Activated naive CD8-positive, alpha-beta T cell treated with anti-CD3 and anti-CD28 coated beads, Interleukin-2, amount 50 U/mL, for 24 hours (primary cell): ENCODE measurements around the gene NASP.

ENCODE experiments used
- ATAC-seq: fragments of 150-1000 bp; cut with Tn5 transposase; one replicate; pipeline ENCODE4 v1.10.0; 2021
- DNase-seq: peaks from one replicate; pipeline ENCODE4 v3.0.0; 2021
- H3K27ac Mint-ChIP-seq: one replicate; pipeline ENCODE4 v1.8.0; 2021; ENCODE audit warnings: mild to moderate bottlenecking, mixed read lengths
- H3K27me3 Mint-ChIP-seq: one replicate; pipeline ENCODE4 v1.8.0; 2021; ENCODE audit warnings: mixed read lengths
- H3K36me3 Mint-ChIP-seq: one replicate; pipeline ENCODE4 v1.8.0; 2021; ENCODE audit warnings: low read depth, mixed read lengths
- H3K4me1 Mint-ChIP-seq: one replicate; pipeline ENCODE4 v1.8.0; 2021; ENCODE audit warnings: mixed read lengths
- H3K4me3 Mint-ChIP-seq: one replicate; pipeline ENCODE4 v1.8.0; 2021; ENCODE audit warnings: mild to moderate bottlenecking, moderate library complexity, mixed read lengths
- H3K9me3 Mint-ChIP-seq: one replicate; pipeline ENCODE4 v1.8.0; 2021; ENCODE audit warnings: mixed read lengths

NASP gene

DNA sequence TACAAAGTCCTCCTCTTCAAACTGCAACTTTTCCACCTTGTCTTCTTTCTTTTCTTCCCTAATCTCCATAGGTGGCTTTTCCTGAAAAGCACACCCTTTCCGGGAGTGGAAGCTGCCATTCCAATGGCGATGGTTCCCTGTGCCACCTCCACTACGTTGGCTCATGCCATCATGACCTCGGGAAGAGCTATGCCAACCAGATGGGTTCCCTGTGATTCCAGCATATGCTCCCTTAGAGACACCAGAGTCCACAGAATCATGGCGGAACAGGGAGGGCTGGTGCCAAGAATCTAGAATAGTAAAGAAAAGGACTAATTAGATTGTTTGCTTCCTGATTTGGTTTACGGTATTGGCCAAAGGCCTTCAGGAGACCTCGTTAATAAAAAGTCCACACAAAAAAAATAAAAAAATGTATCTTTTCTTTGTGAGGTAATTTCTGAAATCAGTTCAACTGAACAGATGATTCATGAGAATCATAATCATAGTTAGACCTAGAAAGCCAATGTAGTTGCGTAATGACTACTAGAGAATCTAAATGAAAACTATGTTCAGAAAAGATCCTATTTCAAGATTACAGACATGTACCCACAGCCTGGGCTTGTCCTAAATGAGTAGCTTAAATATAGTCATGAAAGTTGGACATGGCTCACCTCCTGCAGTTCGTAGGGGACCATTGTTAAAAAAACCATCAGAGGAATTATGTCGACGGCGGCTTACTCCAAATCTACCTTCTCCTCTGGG lies 70.9 kb downstream of the NASP start:
- no peak overlapping the region for H3K27ac Mint-ChIP-seq
- no peak for DNase-seq
- peaks cover 61% of the 10 kb centered on the region for H3K36me3 Mint-ChIP-seq
- ATAC-seq, result peak; percentile 49
- H3K9me3 Mint-ChIP-seq, result no peaks in the 10 kb centered on the region
- no peaks in the 10 kb centered on the region for H3K27me3 Mint-ChIP-seq
- no peak overlapping the region for H3K4me3 Mint-ChIP-seq
- peaks cover 2% of the 10 kb centered on the region for H3K4me1 Mint-ChIP-seq

DNA sequence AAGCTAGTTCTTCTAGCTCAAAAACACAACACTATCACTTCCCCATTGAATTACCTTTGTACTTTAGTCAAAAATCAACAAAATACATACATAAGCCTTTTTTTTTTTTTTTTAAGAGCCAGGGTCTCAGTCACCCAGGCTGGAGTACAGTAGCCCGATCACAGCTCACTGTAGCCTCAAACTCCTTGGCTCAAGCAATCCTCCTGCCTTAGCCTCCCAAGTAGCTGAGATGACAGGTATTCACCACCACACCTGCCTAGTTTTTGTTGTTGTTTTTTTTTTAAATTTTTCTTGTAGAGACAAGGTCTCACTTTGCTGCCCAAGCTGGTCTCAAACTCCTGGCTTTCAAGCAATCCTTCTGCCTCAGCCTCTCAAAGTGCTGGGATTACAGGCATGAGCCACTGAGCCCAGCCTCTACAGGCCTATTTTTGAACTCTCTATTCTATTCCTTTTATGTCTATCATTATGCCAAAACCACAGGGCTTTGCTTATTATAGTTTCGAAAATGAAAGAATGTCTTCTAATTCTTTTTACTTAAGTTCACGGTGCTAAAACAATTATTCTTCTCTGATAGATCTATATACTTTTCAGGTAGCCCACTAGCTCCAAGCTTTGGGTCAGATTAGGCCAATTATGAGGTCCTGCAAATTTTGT lies 72.9 kb downstream of the NASP start:
- Mint-ChIP-seq H3K9me3 (no peaks in the 10 kb centered on the region), H3K27me3 (no peaks in the 10 kb centered on the region), H3K4me1 (peaks cover 2% of the 10 kb centered on the region), H3K4me3 (no peak overlapping the region), H3K36me3 (peaks cover 60% of the 10 kb centered on the region), H3K27ac (no peak overlapping the region)
- no peak for DNase-seq
- ATAC-seq, result no peak

DNA sequence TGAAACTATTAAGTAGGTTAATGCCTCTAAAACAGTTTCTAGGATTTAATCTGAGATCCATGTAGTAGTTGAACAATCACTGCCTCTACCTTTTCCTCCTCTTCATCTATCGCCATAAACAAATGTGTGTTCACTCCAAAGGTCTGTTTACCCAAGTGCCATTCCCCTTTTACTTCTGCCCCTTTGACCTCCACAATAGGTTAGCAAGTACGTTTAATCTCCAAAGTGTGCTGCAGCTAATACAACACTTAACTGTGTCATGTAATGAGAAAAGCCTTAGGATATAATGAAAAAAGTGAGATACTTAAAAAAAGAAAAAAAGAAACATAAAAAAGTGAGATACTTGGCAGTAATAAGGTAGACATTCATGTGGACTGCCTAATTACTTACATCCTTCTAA lies 74.3 kb downstream of the NASP start:
- H3K9me3 Mint-ChIP-seq, result no peaks in the 10 kb centered on the region
- no peaks in the 10 kb centered on the region for H3K27me3 Mint-ChIP-seq
- H3K27ac Mint-ChIP-seq, result no peak overlapping the region
- H3K36me3 Mint-ChIP-seq, result peaks cover 56% of the 10 kb centered on the region
- ATAC-seq (no peak), DNase-seq (no peak)
- H3K4me1 Mint-ChIP-seq, result peaks cover 5% of the 10 kb centered on the region
- no peak overlapping the region for H3K4me3 Mint-ChIP-seq

DNA sequence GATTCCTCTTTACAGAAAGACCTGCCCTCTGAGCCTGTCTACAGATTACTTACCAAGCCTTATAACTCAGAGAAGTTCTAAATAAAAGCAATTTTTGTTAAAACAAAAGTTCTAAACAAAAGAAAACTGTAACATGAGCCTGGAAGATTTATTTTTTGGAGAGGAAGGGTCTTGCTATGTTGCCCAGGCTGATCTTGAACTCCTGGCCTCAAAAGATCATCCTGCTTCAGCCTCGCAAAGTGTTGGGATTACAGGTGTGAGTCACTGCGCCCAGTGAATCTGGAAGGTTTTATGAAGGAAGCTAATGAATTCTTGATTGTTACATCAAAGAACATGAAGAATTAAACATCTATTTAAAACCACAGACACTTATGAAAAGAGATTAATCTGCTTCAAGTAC lies 75.4 kb downstream of the NASP start:
- Mint-ChIP-seq H3K27ac (no peak overlapping the region), H3K27me3 (no peaks in the 10 kb centered on the region), H3K4me3 (no peak overlapping the region), H3K4me1 (peaks cover 8% of the 10 kb centered on the region), H3K36me3 (peaks cover 57% of the 10 kb centered on the region), H3K9me3 (no peaks in the 10 kb centered on the region)
- no peak for ATAC-seq
- no peak for DNase-seq

DNA sequence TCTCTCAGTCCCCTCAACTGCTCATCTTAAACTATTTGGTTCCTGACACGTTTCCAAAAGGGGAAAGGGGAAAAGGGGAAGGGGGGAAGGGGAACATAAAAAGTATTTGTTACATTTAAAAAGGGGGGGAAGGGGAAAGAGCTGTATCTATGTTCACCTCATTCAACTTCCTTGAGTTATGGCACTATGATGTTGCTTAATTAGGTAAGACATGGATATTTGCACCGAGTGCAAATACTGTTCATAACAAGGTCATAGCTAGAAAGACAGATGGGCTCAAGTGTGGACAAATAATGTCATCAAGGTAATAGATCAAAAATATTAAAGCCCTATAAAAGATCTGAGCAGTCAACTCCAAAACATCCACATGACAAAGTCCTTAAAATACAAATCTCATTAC lies 76.5 kb downstream of the NASP start:
- no peak overlapping the region for H3K27ac Mint-ChIP-seq
- H3K4me1 Mint-ChIP-seq, result peaks cover 9% of the 10 kb centered on the region
- peaks cover 48% of the 10 kb centered on the region for H3K36me3 Mint-ChIP-seq
- H3K4me3 Mint-ChIP-seq, result no peak overlapping the region
- ATAC-seq (no peak), DNase-seq (no peak)
- no peaks in the 10 kb centered on the region for H3K9me3 Mint-ChIP-seq
- no peaks in the 10 kb centered on the region for H3K27me3 Mint-ChIP-seq

DNA sequence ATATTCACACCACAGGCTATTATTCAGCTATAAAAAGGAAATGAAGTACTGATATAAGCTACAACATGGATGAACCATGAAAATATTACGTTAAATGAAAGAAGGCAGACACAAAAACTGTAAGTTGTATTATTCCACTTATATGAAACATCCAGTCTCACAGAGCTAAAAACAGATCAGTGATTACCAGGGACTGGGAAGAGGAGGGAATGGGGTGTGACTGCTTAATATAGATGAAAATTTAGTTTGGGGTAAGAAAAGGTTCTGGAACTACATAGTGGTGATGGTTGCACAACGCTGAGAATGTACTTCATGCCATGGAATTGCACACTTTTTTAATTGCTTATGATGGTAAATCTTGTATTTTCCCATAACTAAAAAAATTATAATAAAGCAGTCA lies 83.0 kb downstream of the NASP start:
- Mint-ChIP-seq H3K27ac (no peak overlapping the region), H3K4me3 (no peak overlapping the region), H3K9me3 (no peaks in the 10 kb centered on the region), H3K36me3 (peaks cover 6% of the 10 kb centered on the region), H3K27me3 (no peaks in the 10 kb centered on the region), H3K4me1 (peaks cover 30% of the 10 kb centered on the region)
- ATAC-seq (no peak), DNase-seq (no peak)

DNA sequence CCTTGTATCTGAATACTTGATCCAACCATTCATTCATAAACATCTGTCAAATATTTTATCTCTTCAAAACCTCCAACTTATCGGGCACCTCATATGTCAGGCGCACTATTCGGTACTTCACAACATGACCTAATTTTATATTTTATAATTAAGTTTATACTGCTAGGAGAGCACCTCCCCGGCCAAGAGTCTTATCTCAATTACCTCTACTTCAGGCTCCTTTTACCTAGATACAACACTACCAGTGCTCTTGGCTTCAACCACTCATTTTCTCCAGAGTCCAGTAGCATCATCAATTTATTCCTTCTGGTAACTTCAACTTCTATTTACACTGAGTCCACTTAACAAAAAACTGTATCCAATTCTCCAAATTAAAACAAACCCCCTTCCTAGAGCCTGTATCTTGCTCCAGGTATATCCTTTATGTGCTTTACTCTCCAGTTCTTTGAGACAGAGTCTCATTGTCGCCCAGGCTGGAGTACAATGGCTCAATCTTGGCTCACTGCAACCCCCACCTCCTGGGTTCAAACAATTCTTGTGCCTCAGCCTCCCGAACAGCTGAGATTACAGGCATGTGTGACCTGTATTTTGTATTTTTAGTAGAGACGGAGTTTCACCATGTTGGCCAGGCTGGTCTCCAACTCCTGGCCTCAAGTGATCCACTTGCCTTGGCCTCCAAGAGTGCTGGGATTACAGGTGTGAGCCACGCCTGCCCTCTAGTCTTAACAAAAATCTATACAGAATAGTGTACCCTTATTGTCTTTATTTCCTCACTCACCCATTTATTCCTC lies 83.7 kb downstream of the NASP start:
- Mint-ChIP-seq H3K27ac (no peak overlapping the region), H3K9me3 (no peaks in the 10 kb centered on the region), H3K36me3 (peaks cover 6% of the 10 kb centered on the region), H3K4me3 (no peak overlapping the region), H3K4me1 (peaks cover 32% of the 10 kb centered on the region), H3K27me3 (no peaks in the 10 kb centered on the region)
- DNase-seq, result no peak
- no peak for ATAC-seq
